Spleen (tissue), 11 donors: ENCODE data around the gene EPHA6. TPM values are rescaled to one million over a fixed set of nuclear protein-coding genes. Genes with fewer than 3 reads are reported as not detected.

Source experiments
- DNase-seq: peaks from one replicate; pipeline ENCODE4 v3.0.0-alpha.2; 2020
- H3K27ac ChIP-seq, 8 donors: fragments of 200-600 bp; sonication (generic) in 7 of 8; 1 replicate in 4 of 8; 2 replicates in 4 of 8; pipeline versions ENCODE4 v1.5.0 to v1.8.0; 2016 to 2021; ENCODE audit warnings: inconsistent platforms in 4 of 8, mild to moderate bottlenecking in 4 of 8, moderate library complexity in 1 of 8
- H3K27me3 ChIP-seq, 7 donors: fragments of 200-600 bp; sonication (generic) in 6 of 7; replicated peaks in 1 of 7; 1 replicate in 4 of 7; 2 replicates in 3 of 7; pipeline versions ENCODE4 v1.5.0 to v1.8.0; 2016 to 2021; ENCODE audit warnings: inconsistent platforms in 3 of 7, mild to moderate bottlenecking in 1 of 7
- H3K36me3 ChIP-seq, 6 donors: fragments of 200-600 bp; sonication (generic) in 5 of 6; 1 replicate in 4 of 6; 2 replicates in 2 of 6; pipeline versions ENCODE4 v1.5.0 to v1.8.0; 2016 to 2021; ENCODE audit warnings: inconsistent platforms in 2 of 6
- H3K4me1 ChIP-seq, 6 donors: fragments of 200-600 bp; sonication (generic) in 5 of 6; 1 replicate in 3 of 6; 2 replicates in 3 of 6; pipeline versions ENCODE4 v1.5.0 to v1.8.0; 2016 to 2021; ENCODE audit warnings: inconsistent platforms in 3 of 6
- H3K4me3 ChIP-seq, 8 donors: fragments of 200-600 bp; sonication (generic) in 7 of 8; 1 replicate in 4 of 8; 2 replicates in 4 of 8; pipeline versions ENCODE4 v1.5.0 to v1.8.0; 2016 to 2021; ENCODE audit warnings: inconsistent platforms in 4 of 8, mild to moderate bottlenecking in 4 of 8, moderate library complexity in 2 of 8
- H3K9me3 ChIP-seq, 8 donors: fragments of 200-600 bp; sonication (generic) in 7 of 8; 1 replicate in 4 of 8; 2 replicates in 4 of 8; pipeline versions ENCODE4 v1.5.0 to v1.8.0; 2016 to 2021; ENCODE audit warnings: inconsistent platforms in 4 of 8
- CTCF ChIP-seq, 11 experiments: fragments of 200-600 bp in 7 of 11; fragments of 450-650 bp in 4 of 11; sonication (generic) in 4 of 11; IDR thresholded peaks in 8 of 11; conservative IDR thresholded peaks in 3 of 11; 1 replicate in 7 of 11; 2 replicates in 4 of 11; pipeline versions ENCODE4 v1.4.0 to v1.8.0; 2016 to 2021; ENCODE audit warnings: antibody characterized with exemption in 11 of 11, inconsistent platforms in 4 of 11, mild to moderate bottlenecking in 1 of 11
- POLR2A ChIP-seq, 3 donors: fragments of 450-650 bp; IDR thresholded peaks; one replicate each; pipeline ENCODE4 v1.5.1; 2017; ENCODE audit warnings: antibody characterized with exemption in 3 of 3, mild to moderate bottlenecking in 1 of 3
- POLR2AphosphoS5 ChIP-seq, 3 donors: sonication (generic); formaldehyde crosslinking; IDR thresholded peaks; one replicate each; pipeline ENCODE4 v1.5.1; 2017; ENCODE audit warnings: antibody characterized with exemption in 3 of 3
- WGBS, 5 donors: extraction: QIAGEN DNeasy Blood & Tissue Kit in 3 of 5; methylation state at CpG; one replicate each; pipeline versions ENCODE4 v1.1.5 to v1.1.7; 2013 to 2018; 5-methylcytosine and 5-hydroxymethylcytosine counted together
- intact Hi-C: fragments of 100-400 bp; cut with DNase I; formaldehyde crosslinking; loops from one replicate; pipeline ENCODE4 v1.15.0; 2023; ENCODE audit warnings: low total_unique reads
- polyA plus RNA-seq, 3 donors: library from polyadenylated mRNA; stranded (reverse); fragments of 200-250 nt; gene quantifications; one replicate each; pipeline ENCODE4 v1.2.1, GENCODE V29; 2013
- total RNA-seq, 7 donors: library from RNA; depleted of rRNA in 3 of 7; stranded (reverse); fragments of >200 nt in 3 of 7; fragmentation: NEBNext Ultra II Directional in 4 of 7; extraction: Animal tissue kit (Norgen Biotek cat#: 25700) in 4 of 7; gene quantifications; one replicate each; pipeline versions ENCODE4 v1.1.0 to v1.2.1, GENCODE V29; 2016 to 2021
- donor health status: healthy with polysubstance abuse.
- donor health status: DM: no; HTN: no; CAD: no; lungs with moderate emphysema.
- donor health status: DM: no; HTN: no; CAD: no.
- donor health status: Bipolar disorder and iron deficiency.
- donor health status: healthy.
- donor health status: DM: no; HTN: no; CAD: no.
- donor health status: DM: yes; HTN: yes; CAD: no.

The EPHA6 gene
- total and polyA plus RNA-seq, 10 donors, result 0.44 TPM; not detected in 9

DNA sequence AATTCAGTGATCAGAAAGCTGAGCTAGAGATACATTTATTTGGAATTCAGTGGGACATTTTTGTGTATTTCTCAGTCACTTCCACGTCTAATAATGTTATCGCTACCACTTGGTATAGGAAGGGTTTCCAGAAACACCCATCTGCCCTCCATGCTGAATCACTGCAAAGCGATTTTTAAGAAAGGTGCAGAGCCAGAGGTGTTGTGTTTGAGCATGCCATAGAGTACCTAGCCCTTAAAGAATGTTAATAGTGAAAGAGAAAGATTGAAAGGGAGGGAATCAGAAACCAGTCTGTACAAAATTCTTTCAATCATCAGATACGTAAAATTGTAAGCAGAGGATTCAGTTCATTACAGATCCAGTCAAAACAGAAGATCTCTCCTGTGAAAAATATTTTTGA is 870.1 kb downstream of the EPHA6 start:
- Histone ChIP-seq H3K4me3 (no peak overlapping the region), H3K36me3 (no peaks in the 10 kb centered on the region), H3K27me3 (no peaks in the 10 kb centered on the region), H3K4me1 (no peaks in the 10 kb centered on the region), H3K27ac (no peak overlapping the region), H3K9me3 (no peaks in the 10 kb centered on the region)
- no peak for DNase-seq
- 73 to 90% (median 82%) methylated on average over 4 of the region's 4 CpGs for WGBS, 5 donors
- intact Hi-C loops, result no loop called here
- no peak for TF ChIP-seq POLR2AphosphoS5 (IDR thresholded peaks at IDR 0.05)
- TF ChIP-seq CTCF (IDR thresholded peaks at IDR 0.05 in 8 of 11, conservative IDR thresholded peaks at IDR 0.05 in 3 of 11), result no peak
- no peak for TF ChIP-seq POLR2A (IDR thresholded peaks at IDR 0.05)

- H3K4me1 ChIP-seq, result no peaks in the 10 kb centered on the region
- DNase-seq, result no peak
- H3K27me3 ChIP-seq, result no peaks in the 10 kb centered on the region
- H3K9me3 ChIP-seq, result no peaks in the 10 kb centered on the region
- no peak overlapping the region for H3K4me3 ChIP-seq
- intact Hi-C loops, result no loop called here
- H3K36me3 ChIP-seq, result no peaks in the 10 kb centered on the region
- H3K27ac ChIP-seq, result no peak overlapping the region
- TF ChIP-seq POLR2A (IDR thresholded peaks at IDR 0.05), result no peak
- no peak for TF ChIP-seq POLR2AphosphoS5 (IDR thresholded peaks at IDR 0.05)
- no peak for TF ChIP-seq CTCF (IDR thresholded peaks at IDR 0.05 in 8 of 11, conservative IDR thresholded peaks at IDR 0.05 in 3 of 11)
These were observed 871.9 kb downstream of the EPHA6 start for GRCh38 chr3:97686258-97686657.

DNA sequence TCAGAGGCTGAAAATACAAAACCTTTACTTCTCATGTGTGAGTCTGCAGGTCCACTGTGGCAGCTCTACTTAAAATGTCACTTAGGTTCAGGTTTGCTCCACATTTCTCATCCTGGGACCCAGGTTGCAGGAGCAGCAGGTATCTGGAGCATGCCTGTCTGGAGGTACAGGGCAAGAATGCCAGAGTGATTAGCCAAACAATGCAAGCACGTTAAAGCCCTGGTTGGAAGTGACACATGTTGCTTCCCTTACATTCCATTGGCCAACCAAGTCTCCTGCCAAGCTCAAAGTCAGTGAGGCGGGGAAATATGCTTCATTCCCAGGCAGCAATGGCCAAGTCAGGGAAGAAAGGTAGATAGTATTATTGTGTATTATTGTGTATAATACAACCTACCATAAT is 873.3 kb downstream of the EPHA6 start:
- DNase-seq, result no peak
- intact Hi-C loops, result no loop called here
- WGBS, 5 donors, result 58 to 68% (median 62%) methylated on average over 2 of the region's 2 CpGs
- H3K4me1 ChIP-seq, result no peaks in the 10 kb centered on the region
- no peak overlapping the region for H3K4me3 ChIP-seq
- no peaks in the 10 kb centered on the region for H3K9me3 ChIP-seq
- H3K36me3 ChIP-seq, result no peaks in the 10 kb centered on the region
- H3K27ac ChIP-seq, result no peak overlapping the region
- TF ChIP-seq POLR2A (IDR thresholded peaks at IDR 0.05), result no peak
- TF ChIP-seq POLR2AphosphoS5 (IDR thresholded peaks at IDR 0.05), result no peak
- TF ChIP-seq CTCF (IDR thresholded peaks at IDR 0.05 in 8 of 11, conservative IDR thresholded peaks at IDR 0.05 in 3 of 11), result no peak
- no peaks in the 10 kb centered on the region for H3K27me3 ChIP-seq

DNA sequence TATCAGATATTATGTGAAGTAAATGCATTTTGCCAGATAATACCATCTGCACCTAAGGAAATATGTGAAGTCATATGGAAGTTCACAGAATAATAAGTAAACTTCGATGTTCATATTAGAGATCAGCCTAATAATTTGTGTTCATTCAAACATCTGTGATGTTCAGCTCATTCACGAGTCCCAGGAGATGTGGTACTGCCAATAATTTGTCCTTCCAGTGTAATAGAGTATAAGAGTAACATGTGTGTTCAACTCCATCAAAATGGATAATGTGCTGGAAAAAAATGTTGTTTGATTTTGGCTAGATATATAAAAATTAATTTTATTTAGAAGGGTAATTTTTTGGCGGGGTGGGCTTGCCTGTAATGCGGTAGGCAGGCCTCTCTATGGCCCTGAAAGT is 874.7 kb downstream of the EPHA6 start:
- intact Hi-C loops, result no loop called here
- WGBS, 5 donors, result 78 to 91% (median 89%) methylated on average over 4 of the region's 4 CpGs
- H3K27me3 ChIP-seq, result no peaks in the 10 kb centered on the region
- H3K36me3 ChIP-seq, result no peaks in the 10 kb centered on the region
- H3K27ac ChIP-seq, result no peak overlapping the region
- TF ChIP-seq POLR2AphosphoS5 (IDR thresholded peaks at IDR 0.05), result no peak
- H3K4me1 ChIP-seq, result no peaks in the 10 kb centered on the region
- no peak for DNase-seq
- no peak overlapping the region for H3K4me3 ChIP-seq
- no peaks in the 10 kb centered on the region for H3K9me3 ChIP-seq

DNA sequence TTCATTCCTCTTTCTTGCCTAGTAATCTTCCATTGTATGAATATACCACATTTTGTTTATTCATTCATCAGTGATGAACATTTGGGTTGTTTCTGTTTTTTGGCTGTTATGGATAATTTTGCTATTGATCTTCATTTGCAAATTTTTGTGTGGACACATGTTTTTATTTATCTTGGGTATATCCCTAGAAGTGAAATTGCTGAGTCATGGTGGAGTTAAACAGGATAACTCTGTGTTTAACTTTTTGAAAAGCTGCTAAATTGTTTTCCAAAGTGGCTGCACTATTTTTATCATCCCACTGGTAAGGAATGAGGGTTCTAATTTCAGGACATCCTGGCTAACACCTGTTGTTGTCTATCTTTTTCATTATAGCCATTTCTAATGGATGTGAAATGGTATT is 875.6 kb downstream of the EPHA6 start:
- Histone ChIP-seq H3K4me1 (no peaks in the 10 kb centered on the region), H3K27me3 (no peaks in the 10 kb centered on the region), H3K27ac (no peak overlapping the region), H3K4me3 (no peak overlapping the region), H3K9me3 (no peaks in the 10 kb centered on the region), H3K36me3 (no peaks in the 10 kb centered on the region)
- no peak for TF ChIP-seq CTCF (IDR thresholded peaks at IDR 0.05 in 8 of 11, conservative IDR thresholded peaks at IDR 0.05 in 3 of 11)
- no peak for TF ChIP-seq POLR2A (IDR thresholded peaks at IDR 0.05)
- no peak for TF ChIP-seq POLR2AphosphoS5 (IDR thresholded peaks at IDR 0.05)
- intact Hi-C loops, result no loop called here
- DNase-seq, result no peak
